ENCODE measurements around the gene RAB11FIP5. TPM values are rescaled to one million over a fixed set of nuclear protein-coding genes. Genes with fewer than 3 reads are reported as not detected.

Gene RAB11FIP5
- total and polyA plus RNA-seq, 4 donors = 10.0 to 23.8 (median 11.8) TPM

- H3K27ac ChIP-seq (ENCODE audit: low read depth in 1 of 2, low read length in 1 of 2) = no peak overlapping the region
- H3K4me1 ChIP-seq (ENCODE audit: control insufficient read depth in 5 of 5, insufficient read depth in 5 of 5, low read length in 5 of 5) = peaks cover 0 to 4% (median 0%) of the 10 kb centered on the region in 5 donors
- ATAC-seq (ENCODE audit: insufficient read depth, low FRiP score) = no peak
- 87 to 100% methylated on average over 1 of the region's 1 CpG for WGBS, 2 donors
- no peak overlapping the region for H3K4me3 ChIP-seq
- TF ChIP-seq CTCF (IDR thresholded peaks at IDR 0.05; ENCODE audit: control extremely low read depth, extremely low read depth) = no peak
- no peak overlapping the region for H3K9ac ChIP-seq (ENCODE audit: insufficient read depth in 1 of 2, low read length in 2 of 2)
- H3K27me3 ChIP-seq (ENCODE audit: control insufficient read depth in 3 of 3, insufficient read depth in 3 of 3, low read length in 2 of 3) = no peaks in the 10 kb centered on the region
- no peaks in the 10 kb centered on the region for H3K9me3 ChIP-seq (ENCODE audit: control insufficient read depth in 4 of 4, insufficient read depth in 3 of 4, low read length in 3 of 4)
- peaks cover 0 to 27% (median 0%) of the 10 kb centered on the region in 4 donors for H3K36me3 ChIP-seq (ENCODE audit: control insufficient read depth in 4 of 4, insufficient read depth in 4 of 4, low read length in 4 of 4)
- DNase-seq = no peak
Observed at GRCh38 chr2:73077424-73077795, 35.3 kb downstream of the RAB11FIP5 start.

GRCh38 chr2:73076701-73077423, 35.9 kb downstream of the RAB11FIP5 start:
- DNase-seq (no peak), ATAC-seq (ENCODE audit: insufficient read depth, low FRiP score) (no peak)
- no peak overlapping the region for H3K4me3 ChIP-seq
- no peak for TF ChIP-seq CTCF (IDR thresholded peaks at IDR 0.05; ENCODE audit: control extremely low read depth, extremely low read depth)
- WGBS, 2 donors = 84 to 97% methylated on average over 8 of the region's 8 CpGs
- peaks cover 0 to 9% (median 0%) of the 10 kb centered on the region in 5 donors for H3K4me1 ChIP-seq (ENCODE audit: control insufficient read depth in 5 of 5, insufficient read depth in 5 of 5, low read length in 5 of 5)
- no peak overlapping the region for H3K27ac ChIP-seq (ENCODE audit: low read depth in 1 of 2, low read length in 1 of 2)
- no peaks in the 10 kb centered on the region for H3K27me3 ChIP-seq (ENCODE audit: control insufficient read depth in 3 of 3, insufficient read depth in 3 of 3, low read length in 2 of 3)
- H3K9ac ChIP-seq (ENCODE audit: insufficient read depth in 1 of 2, low read length in 2 of 2) = no peak overlapping the region
- H3K9me3 ChIP-seq (ENCODE audit: control insufficient read depth in 4 of 4, insufficient read depth in 3 of 4, low read length in 3 of 4) = no peaks in the 10 kb centered on the region
- peaks cover 0 to 27% (median 0%) of the 10 kb centered on the region in 4 donors for H3K36me3 ChIP-seq (ENCODE audit: control insufficient read depth in 4 of 4, insufficient read depth in 4 of 4, low read length in 4 of 4)

- no peak for DNase-seq
- 92 to 95% methylated on average over 21 to 23 of the region's 23 CpGs for WGBS, 2 donors
- H3K4me1 ChIP-seq (ENCODE audit: control insufficient read depth in 5 of 5, insufficient read depth in 5 of 5, low read length in 5 of 5) = peaks cover 0 to 9% (median 0%) of the 10 kb centered on the region in 5 donors
Observed at GRCh38 chr2:73075477-73076373, 37.0 kb downstream of the RAB11FIP5 start.

More at GRCh38 chr2:73075477-73076373, 37.0 kb downstream of the RAB11FIP5 start:
- H3K4me3 ChIP-seq = no peak overlapping the region
- TF ChIP-seq CTCF (IDR thresholded peaks at IDR 0.05; ENCODE audit: control extremely low read depth, extremely low read depth) = no peak
- H3K36me3 ChIP-seq (ENCODE audit: control insufficient read depth in 4 of 4, insufficient read depth in 4 of 4, low read length in 4 of 4) = peaks cover 0 to 26% (median 0%) of the 10 kb centered on the region in 4 donors
- no peak overlapping the region for H3K9ac ChIP-seq (ENCODE audit: insufficient read depth in 1 of 2, low read length in 2 of 2)
- H3K9me3 ChIP-seq (ENCODE audit: control insufficient read depth in 4 of 4, insufficient read depth in 3 of 4, low read length in 3 of 4) = no peaks in the 10 kb centered on the region
- H3K27me3 ChIP-seq (ENCODE audit: control insufficient read depth in 3 of 3, insufficient read depth in 3 of 3, low read length in 2 of 3) = no peaks in the 10 kb centered on the region
- no peak for ATAC-seq (ENCODE audit: insufficient read depth, low FRiP score)
- H3K27ac ChIP-seq (ENCODE audit: low read depth in 1 of 2, low read length in 1 of 2) = no peak overlapping the region

All from lung (tissue), 12 donors.